Activated T-helper 9 cell treated with anti-CD3 and anti-CD28 coated beads, Interleukin-2, amount 50 U/mL, for 16 hours (primary cell): ENCODE results near the gene SEMA3B.
"Not testable (repeated sequence)": the region's sequence is repeated elsewhere in the genome, so short reads cannot be mapped to it uniquely, and the experiment has no call there.

Experiments
- DNase-seq: peaks from one replicate; pipeline ENCODE4 v3.0.0-alpha.2; 2020; ENCODE audit warnings: low read depth

The SEMA3B gene

GRCh38 chr3:50268703-50269451, at the start of gene SEMA3B:
Gene SEMA3B, plus strand, starts transcription at chr3:50269147. Its CDS starts 94 bp downstream, at chr3:50269241.
- no peak for DNase-seq

DNA sequence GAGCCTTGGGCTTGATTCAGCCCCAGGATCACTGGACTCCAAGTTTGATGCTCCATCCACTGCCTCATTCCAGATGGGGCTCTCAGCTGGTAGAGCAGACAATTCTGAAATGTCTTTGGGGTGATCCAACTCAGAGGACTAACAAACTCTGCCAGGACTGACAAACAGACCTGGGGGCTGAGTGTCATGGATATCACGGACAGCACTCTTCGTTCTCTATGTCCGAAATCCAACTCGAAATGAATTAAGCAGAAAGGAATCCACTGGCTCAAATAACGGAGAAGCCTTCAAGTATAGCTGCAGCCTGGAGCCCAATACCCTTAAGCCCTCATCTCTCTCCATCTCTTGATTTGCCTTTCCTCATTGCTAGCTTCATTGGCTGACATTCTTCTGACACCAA, 49.7 kb upstream of the SEMA3B start:
- no peak for DNase-seq

DNA sequence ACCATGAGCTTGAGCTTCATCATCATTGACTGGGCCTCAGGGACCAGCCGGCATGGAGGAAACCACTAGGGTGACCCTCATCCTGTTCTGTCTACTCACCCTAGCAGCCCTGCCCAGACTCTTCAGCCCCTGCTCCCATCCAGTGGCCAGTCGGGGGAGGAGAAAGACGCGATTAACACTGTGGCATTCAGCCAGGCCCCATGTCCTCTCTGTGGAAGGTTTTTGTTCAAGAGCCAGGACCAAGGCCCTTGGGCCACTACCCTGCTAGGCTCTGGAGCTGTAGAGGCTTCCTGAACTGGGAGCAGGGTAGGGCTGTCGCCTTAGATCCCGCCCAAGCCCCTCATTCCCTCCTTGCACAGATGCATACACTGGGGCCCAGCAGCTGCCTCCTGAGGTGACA, 48.8 kb upstream of the SEMA3B start:
- no peak for DNase-seq

DNA sequence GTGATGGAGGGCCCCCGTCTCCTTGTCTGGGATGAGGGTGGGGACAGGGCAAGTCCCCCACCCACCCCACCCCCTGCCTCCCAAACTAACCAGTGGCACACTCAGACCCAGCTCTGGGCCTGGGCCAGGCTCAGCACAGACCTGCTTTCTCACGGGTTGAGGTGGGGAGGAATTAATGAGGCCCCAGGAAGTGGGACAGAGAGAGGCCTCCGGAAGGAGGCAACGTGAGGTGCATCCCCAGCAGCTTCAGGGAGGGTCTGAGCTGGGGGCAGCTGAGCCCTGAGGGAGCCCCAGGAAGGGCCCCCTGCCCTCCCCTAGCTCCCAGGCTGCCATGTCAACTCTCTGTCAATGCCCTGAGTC, 47.9 kb upstream of the SEMA3B start:
- no peak for DNase-seq

- DNase-seq, result no peak
Measured at GRCh38 chr3:50221411-50222168, 47.4 kb upstream of the SEMA3B start.

GRCh38 chr3:50222169-50222528, 46.8 kb upstream of the SEMA3B start:
- no peak for DNase-seq

DNA sequence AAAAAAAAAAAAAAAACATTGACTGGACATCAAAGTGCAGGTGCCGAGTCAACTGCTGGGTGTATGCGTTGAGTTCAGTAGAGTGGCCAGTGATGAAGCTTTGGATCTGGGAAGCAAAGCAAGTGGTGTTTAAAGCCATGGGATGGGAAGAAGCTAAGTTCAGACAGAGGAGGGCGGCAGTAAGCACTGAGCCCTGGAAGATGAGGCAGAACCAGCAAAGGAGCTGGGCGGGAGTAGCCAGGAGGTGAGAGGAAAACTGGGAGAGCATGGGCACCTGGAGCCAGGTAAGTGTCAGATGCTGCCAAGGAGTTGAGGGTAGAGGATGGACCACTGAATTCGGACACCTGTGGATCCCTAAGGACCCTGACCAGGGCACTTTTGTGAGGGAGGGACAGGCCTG, 44.3 kb upstream of the SEMA3B start:
- no peak for DNase-seq

DNA sequence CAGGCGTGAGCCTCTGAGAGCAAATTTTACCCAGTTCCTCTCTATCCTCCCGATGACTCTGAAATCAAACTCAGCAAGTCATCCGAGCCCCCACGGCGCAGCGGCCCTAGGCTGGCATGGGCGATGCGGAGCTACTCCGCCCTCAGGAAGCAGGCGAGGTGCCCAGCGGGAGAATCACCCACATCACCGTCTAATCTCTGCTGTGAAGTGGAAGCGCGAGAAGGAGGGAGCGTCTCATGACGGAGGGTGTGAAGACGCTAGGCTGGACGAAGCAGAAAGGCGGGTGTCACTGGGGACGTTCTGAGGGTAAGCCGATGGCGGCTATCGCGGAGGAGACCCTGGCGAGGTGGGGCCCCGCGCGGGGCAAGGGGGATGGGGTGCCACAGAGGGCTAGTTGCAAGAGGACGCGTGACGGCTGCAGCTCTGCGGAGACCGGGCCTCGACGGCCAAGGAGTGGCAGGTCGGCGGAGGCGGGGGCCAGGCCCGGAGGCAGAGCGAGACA, 42.0 kb upstream of the SEMA3B start:
- DNase-seq, result peak; percentile 26

- DNase-seq, result peak; percentile 86
Measured at GRCh38 chr3:50227390-50228183, 41.4 kb upstream of the SEMA3B start.

DNA sequence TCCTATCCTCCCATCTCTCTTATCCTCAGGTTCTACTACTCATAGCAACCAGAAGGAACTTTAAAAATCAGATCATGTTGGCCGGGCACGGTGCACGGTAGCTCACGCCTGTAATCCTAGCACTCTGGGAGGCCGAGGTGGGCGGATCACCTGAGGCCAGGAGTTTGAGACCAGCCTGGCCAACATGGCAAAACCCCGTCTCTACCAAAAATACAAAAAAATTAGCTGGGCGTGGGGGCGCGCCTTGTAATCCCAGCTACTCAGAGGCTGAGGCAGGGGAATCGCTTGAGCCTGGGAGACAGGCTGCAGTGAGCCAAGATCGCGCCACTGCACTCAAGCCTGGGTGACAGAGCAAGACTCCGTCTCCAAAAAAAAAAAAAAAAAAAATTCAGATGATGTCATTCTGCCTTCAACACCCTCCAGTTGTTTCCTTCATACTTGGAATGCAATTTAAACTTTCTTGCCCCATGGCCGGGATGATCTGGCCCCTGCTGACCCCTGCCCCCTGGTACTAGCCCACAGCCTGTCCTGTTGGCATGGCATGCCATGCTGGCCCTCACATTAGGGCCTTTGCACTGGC, 40.7 kb upstream of the SEMA3B start:
- DNase-seq, result not testable (repeated sequence)

DNA sequence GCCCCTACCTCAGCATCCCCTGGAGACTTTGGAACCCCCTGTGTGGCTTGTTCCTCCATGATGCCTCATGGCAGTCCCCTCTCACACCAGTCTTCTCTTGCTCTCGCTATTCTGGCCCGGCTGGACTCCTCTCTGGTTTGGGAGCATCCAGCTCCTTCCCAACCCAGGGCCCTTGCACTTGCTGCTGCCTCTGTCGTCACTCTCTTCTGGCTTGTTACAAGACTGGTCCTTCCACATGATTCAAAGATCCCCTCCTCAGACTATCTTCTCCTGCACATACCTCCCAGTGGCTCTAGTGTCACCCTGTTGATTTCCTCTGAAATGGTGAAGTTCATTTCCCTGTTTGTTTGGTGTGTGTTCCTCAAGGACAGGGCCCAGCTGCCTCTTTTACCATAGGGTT, 39.5 kb upstream of the SEMA3B start:
- DNase-seq, result no peak

DNA sequence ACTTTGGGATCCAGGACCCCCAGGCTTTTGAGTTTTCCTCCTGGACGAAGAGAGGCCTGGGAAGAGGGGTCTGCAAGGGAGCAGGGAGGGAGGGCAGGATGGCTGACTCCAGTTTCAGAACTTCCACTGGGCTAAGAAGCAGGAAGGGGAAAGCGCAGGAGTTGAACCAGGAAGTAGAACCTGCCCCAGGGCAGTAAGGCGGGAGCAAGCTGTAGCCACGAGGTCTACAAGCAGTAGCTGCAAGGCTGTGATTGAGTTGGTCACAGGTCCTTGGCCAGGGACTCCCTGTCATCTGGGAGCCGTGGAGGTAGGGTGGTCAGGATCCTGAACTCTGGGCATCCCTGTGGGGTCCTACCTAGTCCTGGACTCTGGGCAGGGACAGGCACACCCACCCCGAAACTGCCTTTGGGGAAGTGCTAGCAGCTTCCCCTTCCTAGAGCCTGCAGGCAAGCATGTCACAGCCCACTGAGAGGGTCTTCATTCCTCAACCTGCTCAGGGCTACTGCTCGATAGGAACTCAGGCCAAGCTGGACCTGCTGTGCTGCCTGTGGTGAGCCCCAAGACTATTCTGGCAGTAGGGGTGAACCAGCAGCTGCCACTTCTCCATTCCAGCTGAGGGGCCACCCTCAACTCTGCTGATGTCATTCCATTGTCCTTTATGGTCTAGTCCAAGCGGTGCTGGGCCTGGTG, 38.7 kb upstream of the SEMA3B start:
- DNase-seq, result no peak

- no peak for DNase-seq
Measured at GRCh38 chr3:50230794-50231125, 38.2 kb upstream of the SEMA3B start.

DNA sequence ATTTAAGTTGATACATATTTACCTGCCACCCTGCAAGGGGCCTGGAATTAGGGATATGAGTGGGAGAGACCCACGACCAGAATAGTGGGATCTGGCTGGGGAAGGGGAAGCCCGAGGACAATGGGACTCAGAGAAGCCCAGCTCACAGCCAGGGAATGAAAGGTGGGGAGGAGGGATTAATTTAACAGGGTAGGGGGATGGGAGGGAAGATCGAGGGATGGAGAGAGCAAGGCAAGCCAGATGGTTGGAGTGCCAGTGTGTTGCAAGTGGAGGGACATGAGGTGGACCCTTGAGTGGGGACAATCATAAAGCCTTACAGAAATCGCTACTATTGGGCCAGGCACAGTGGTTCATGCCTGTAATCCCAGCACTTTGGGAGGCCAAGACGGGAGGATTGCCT, 37.4 kb upstream of the SEMA3B start:
- no peak for DNase-seq

GRCh38 chr3:50232303-50232702, 36.6 kb upstream of the SEMA3B start:
- DNase-seq, result no peak

DNA sequence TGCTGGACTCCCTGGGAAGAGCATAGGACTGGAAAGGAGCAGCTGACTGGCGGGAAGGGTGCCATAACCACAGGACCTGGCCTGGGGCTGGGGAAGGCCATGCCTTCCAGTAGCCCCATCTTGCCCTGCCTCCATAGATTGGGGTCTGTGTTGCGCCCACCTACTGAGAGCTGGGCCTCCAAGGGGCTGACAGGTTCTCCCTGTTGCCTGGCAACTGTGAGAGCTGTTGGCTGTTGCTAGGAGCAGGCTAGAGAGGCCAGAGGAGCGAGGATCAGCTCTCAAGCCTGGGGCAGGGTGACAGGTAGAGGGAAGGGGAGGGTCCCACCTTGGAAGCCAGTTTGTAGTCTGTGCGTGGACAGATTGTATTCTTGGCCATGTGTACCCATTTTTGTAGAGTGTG, 35.8 kb upstream of the SEMA3B start:
- DNase-seq, result no peak

DNA sequence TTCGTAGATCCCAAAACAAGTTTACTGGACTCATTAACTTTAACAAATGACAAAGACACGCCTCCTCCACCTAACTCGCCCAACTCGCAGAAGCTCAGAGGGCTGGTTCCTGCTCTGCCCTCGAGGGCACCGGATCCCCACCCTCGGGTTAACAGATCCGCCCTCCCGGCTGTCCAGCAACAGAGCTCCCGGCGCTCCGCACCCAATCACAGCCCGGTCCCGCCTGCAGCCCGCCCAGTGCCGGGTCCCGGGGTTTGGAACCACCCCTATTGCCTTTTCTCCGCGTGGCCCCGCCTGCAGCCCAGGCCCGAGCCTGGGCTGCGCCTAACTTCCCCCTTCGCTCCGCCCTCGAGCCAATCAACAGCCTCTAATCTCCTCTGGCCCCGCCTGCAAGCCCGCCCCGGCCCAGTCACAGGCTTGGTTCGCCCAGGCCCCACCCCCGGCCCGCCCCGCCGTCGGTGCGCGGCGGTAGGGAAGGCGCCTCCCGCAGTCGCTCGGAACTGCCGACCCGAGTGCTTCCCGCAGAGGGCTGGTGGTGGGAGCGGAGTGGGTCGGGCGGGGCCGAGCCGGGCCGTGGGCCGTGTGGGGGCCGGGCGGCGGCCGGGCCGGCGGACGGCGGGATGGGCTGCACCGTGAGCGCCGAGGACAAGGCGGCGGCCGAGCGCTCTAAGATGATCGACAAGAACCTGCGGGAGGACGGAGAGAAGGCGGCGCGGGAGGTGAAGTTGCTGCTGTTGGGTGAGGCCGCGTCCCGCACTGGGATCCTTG, 33.0 kb upstream of the SEMA3B start, which contains the start of gene GNAI2:
Gene GNAI2, plus strand, starts transcription at position 489 of the 768 bp plus-strand sequence. Its CDS starts 132 bp downstream, at position 621.
- peak; percentile 98 for DNase-seq

DNA sequence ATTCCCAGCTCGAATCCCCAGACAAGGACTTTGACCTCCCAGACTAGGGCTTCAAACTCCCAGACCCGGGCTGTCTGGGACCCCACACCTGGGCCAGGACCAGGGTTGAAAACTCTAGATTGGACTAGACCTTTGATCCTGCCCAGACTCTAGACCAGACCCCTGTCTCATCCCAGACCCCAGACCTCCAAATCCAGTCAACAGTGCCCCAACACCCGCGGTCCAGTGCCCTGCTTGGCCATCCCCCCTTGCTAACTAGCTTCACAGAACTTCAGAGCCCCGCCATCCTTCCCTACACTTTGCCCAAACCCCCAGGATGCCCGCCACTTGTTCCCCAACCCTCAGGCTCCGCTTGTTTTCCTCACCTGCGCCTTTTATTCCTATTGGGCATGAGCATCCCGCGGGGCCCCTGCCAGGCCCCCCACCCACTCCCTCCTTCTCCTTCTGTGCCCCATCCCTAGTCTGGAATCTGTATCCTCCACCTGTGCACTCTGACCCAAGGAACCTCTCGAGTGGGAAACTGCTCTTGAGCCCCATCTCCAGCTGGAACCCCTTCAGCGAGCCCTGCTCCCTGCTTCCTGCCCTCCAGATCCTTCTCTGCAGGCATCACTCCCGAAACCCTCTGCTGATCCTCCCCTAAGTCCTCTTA, 32.3 kb upstream of the SEMA3B start:
- DNase-seq, result no peak

DNA sequence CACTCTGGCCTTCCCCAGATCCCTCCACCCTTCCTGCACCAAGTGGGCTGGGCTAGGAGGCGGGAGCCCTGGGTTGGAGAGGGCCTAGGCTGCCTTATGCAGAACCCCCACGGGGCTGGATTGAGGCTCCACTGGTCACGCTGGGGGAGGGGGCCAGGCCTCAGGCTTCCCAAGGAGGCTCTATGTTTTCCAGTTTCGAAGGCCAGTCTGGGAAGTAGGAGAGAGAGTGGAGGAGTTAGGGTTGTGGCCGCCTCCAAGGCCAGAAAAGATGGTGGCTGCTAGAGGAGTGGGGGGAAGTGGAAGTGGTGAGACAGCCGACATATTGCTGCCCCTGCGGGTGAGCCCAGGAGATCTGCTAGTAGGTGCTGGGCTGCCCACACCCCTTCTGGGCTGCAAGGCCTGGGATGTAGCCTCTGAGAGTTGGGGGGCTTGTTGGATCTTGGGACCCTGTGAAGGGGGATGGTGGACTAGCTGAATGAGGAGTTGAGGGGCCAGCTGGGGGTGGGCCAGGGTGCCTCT, 31.8 kb upstream of the SEMA3B start:
- no peak for DNase-seq
